Testis (tissue), 3 donors: ENCODE measurements around the gene TEN1. TPM values are rescaled to one million over a fixed set of nuclear protein-coding genes. Genes with fewer than 3 reads are reported as not detected.

Experiments
- DNase-seq: peaks from one replicate; pipeline ENCODE4 v3.0.0-alpha.2; 2019
- H3K27ac ChIP-seq, 2 donors: fragments of 200-600 bp; sonication (generic); one replicate each; pipeline ENCODE4 v1.5.1; 2019
- H3K27me3 ChIP-seq: fragments of 200-600 bp; sonication (generic); one replicate; pipeline ENCODE4 v1.5.1; 2019
- H3K36me3 ChIP-seq: fragments of 200-600 bp; sonication (generic); one replicate; pipeline ENCODE4 v1.5.1; 2017; ENCODE audit warnings: low read depth; ENCODE audit errors: missing control alignments
- H3K4me1 ChIP-seq: fragments of 200-600 bp; sonication (generic); one replicate; pipeline ENCODE4 v1.5.1; 2019
- H3K4me3 ChIP-seq, 2 donors: fragments of 200-600 bp; sonication (generic); one replicate each; pipeline ENCODE4 v1.5.1; 2017 to 2019
- H3K9me3 ChIP-seq: fragments of 200-600 bp; sonication (generic); one replicate; pipeline ENCODE4 v1.5.1; 2017
- CTCF ChIP-seq, 3 experiments: fragments of 450-650 bp in 2 of 3; fragments of 200-600 bp in 1 of 3; sonication (generic) in 1 of 3; IDR thresholded peaks; one replicate each; pipeline ENCODE4 v1.5.1; 2016 to 2019; ENCODE audit warnings: antibody characterized with exemption in 3 of 3, mild to moderate bottlenecking in 2 of 3, moderate library complexity in 1 of 3
- POLR2A ChIP-seq: fragments of 450-650 bp; IDR thresholded peaks from one replicate; pipeline ENCODE4 v1.6.1; 2017; ENCODE audit warnings: antibody characterized with exemption, mild to moderate bottlenecking, moderate library complexity
- WGBS, 2 donors: methylation state at CpG; one replicate each; pipeline ENCODE4 v1.1.5; 2018; 5-methylcytosine and 5-hydroxymethylcytosine counted together
- intact Hi-C: fragments of 100-400 bp; cut with DNase I; formaldehyde crosslinking; loops from one replicate; pipeline ENCODE4 v1.15.1; 2023; ENCODE audit warnings: low total_unique reads
- polyA plus RNA-seq: library from polyadenylated mRNA; stranded (reverse); fragments of 350-450 nt; fragmentation: Illumina TruSeq; extraction: RNeasy Lipid Tissue Mini Kit (QIAGEN cat#74804); gene quantifications from one replicate; pipeline ENCODE4 v1.2.3, GENCODE V29; 2014; ENCODE audit warnings: low read depth, low replicate concordance; ENCODE audit not compliant: insufficient read depth
- total RNA-seq, 2 donors: library from RNA; depleted of rRNA; stranded (reverse); fragments of >200 nt; gene quantifications; one replicate each; pipeline ENCODE4 v1.2.3, GENCODE V29; 2016

TEN1 gene
- total and polyA plus RNA-seq, 3 donors from 2014 or later: 15.4 to 19.5 (median 17.8) TPM

GRCh38 chr17:75945211-75945610, 33.8 kb upstream of the TEN1 start:
- no peak for TF ChIP-seq CTCF (IDR thresholded peaks at IDR 0.05)
- TF ChIP-seq POLR2A: no peak
- no peaks in the 10 kb centered on the region for H3K27me3 ChIP-seq
- no peak overlapping the region for H3K27ac ChIP-seq
- 61 to 76% methylated on average over 2 of the region's 2 CpGs for WGBS, 2 donors
- no peaks in the 10 kb centered on the region for H3K36me3 ChIP-seq
- H3K4me1 ChIP-seq: peaks cover 5% of the 10 kb centered on the region
- no peak for DNase-seq
- H3K4me3 ChIP-seq: no peak overlapping the region
- no peaks in the 10 kb centered on the region for H3K9me3 ChIP-seq
- intact Hi-C loops: no loop called here

- no peaks in the 10 kb centered on the region for H3K36me3 ChIP-seq
- no peaks in the 10 kb centered on the region for H3K4me1 ChIP-seq
- H3K9me3 ChIP-seq: no peaks in the 10 kb centered on the region
- WGBS, 2 donors: 91 to 96% methylated on average over 6 of the region's 6 CpGs
- DNase-seq: no peak
- intact Hi-C loops: no loop called here
- no peak for TF ChIP-seq POLR2A
- no peak for TF ChIP-seq CTCF (IDR thresholded peaks at IDR 0.05)
- H3K4me3 ChIP-seq: no peak overlapping the region
- H3K27ac ChIP-seq: no peak overlapping the region
- H3K27me3 ChIP-seq: no peaks in the 10 kb centered on the region
Measured at GRCh38 chr17:75950421-75950820, 28.6 kb upstream of the TEN1 start.

DNA sequence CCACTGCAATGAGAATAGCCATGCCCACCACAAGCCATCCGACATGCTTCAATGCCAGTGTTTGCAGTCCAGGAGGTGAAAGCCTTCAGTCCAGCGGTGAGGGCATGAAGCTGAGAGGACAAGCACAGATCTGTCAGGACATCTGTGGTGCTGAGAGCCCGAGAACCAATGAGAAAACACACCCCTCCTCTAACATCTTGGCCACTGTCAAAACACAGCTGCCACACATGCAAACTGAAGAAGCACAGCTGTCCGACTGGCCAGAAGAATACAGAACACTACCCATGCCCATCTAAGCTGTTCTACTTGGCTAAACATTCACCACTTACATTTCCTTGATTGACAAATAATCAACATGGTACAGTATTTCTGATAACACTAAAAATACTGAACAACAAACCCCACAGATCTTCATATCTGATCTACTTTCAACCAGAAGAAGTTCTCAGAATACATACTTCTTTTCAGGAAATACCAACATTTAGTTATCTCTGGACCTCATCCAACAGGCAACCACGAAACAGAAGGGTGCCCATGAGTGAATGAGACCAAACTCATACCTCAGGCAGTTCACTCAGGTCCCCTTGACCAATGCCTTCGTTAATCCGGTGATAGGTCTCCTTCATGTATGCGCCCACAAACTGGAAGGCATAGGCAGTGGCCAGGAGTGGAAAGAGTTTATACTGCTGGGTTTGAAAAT, 28.0 kb upstream of the TEN1 start:
- TF ChIP-seq CTCF (IDR thresholded peaks at IDR 0.05): no peak
- no peak for TF ChIP-seq POLR2A
- intact Hi-C loops: no loop called here
- H3K27me3 ChIP-seq: no peaks in the 10 kb centered on the region
- DNase-seq: no peak
- H3K36me3 ChIP-seq: no peaks in the 10 kb centered on the region
- 94 to 96% methylated on average over 8 of the region's 8 CpGs for WGBS, 2 donors
- H3K9me3 ChIP-seq: no peaks in the 10 kb centered on the region
- no peaks in the 10 kb centered on the region for H3K4me1 ChIP-seq
- H3K27ac ChIP-seq: no peak overlapping the region
- no peak overlapping the region for H3K4me3 ChIP-seq

DNA sequence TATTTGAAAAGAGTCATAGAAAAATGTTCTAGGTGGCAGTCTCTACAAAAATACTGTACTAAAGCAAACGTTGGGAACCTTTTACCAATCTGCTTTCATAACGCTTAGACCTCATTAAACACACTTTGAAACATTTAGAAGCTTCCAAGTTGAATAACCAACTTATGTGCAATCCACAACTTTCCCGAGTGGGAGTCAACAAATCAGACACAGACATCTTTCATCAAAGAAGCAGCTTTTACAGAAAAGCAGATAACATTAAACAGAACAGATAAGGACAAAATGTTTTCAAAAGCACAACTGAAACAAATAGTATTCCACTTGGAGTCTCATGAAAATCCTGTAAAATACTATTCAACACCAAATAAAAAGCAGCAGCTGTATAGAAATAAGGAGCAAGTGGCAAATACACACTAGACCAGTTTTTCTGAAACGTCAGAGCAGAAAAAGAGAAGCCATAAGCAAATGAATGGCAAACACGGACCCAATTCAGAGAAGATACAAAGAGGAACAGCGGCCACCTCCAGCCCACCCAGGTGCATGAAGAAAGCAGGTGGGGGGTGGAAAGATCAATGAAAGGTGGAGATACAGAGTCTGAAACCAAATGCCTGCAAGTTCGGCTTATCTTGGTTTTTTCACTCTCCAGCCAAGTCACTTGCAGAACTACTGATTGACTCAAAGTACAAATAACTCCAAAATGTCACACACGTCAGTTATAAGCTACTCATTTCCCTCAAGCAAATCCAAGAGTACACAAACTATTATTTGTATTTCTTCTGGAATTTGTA, 19.8 kb upstream of the TEN1 start:
- Histone ChIP-seq H3K4me3 (no peak overlapping the region), H3K27ac (peak overlapping the region in 1 of 2 donors; percentile 55), H3K36me3 (no peaks in the 10 kb centered on the region), H3K27me3 (no peaks in the 10 kb centered on the region), H3K9me3 (no peaks in the 10 kb centered on the region), H3K4me1 (peaks cover 22% of the 10 kb centered on the region)
- intact Hi-C loops: no loop called here
- TF ChIP-seq CTCF (IDR thresholded peaks at IDR 0.05) (no peak), POLR2A (no peak)
- DNase-seq: no peak
- WGBS, 2 donors: 48 to 67% methylated on average over 8 of the region's 8 CpGs
